Endothelial cell of umbilical vein (primary cell): ENCODE results near the gene CYBA. TPM values are rescaled to one million over a fixed set of nuclear protein-coding genes. Genes with fewer than 3 reads are reported as not detected.

Experiments
- BruUV-seq: library from RNA; stranded (reverse); fragments of 400-500 nt; replicated peaks from 2 replicates; lab custom pipeline; 2021; lab: Mats Ljungman, UMichigan
- CTCF ChIA-PET: fragments of 300-600, 350-600 bp; sonication (Branson Sonifier 250); formaldehyde crosslinking; loops from one replicate; lab custom pipeline; 2021; ENCODE audit warnings: antibody characterized with exemption, inconsistent platforms; lab: Charles Lee
- POLR2A ChIA-PET: fragments of 300-600, 350-600 bp; sonication (Branson Sonifier 250); formaldehyde crosslinking; loops from one replicate; lab custom pipeline; 2021; ENCODE audit warnings: antibody characterized with exemption, inconsistent platforms; lab: Charles Lee
- DNase-seq: peaks from one replicate; pipeline ENCODE4 v3.0.0-alpha.2; 2011; ENCODE audit warnings: low read depth, low spot score
- FAIRE-seq: peaks from 2 replicates; lab custom pipeline; 2011; peaks lifted over from hg19 to GRCh38; lab: Jason Lieb, UNC
- H2AFZ ChIP-seq: 2 replicates; pipeline ENCODE4 v1.6.0; 2012; ENCODE audit warnings: low read depth, low read length, control low read depth, inconsistent platforms
- H3K27ac ChIP-seq: 2 replicates; pipeline ENCODE4 v1.5.1; 2011; ENCODE audit warnings: low read depth, mild to moderate bottlenecking, control low read depth, low read length, moderate library complexity; ENCODE audit not compliant: insufficient read depth
- H3K27me3 ChIP-seq, 2 experiments: 2 replicates each; pipeline versions ENCODE4 v1.6.0 to v1.6.1; 2011; ENCODE audit warnings: low read length in 2 of 2, mixed read lengths in 1 of 2; ENCODE audit not compliant: control insufficient read depth in 2 of 2, insufficient read depth in 2 of 2
- H3K36me3 ChIP-seq, 2 experiments: 2 replicates in 1 of 2; 3 replicates in 1 of 2; pipeline ENCODE4 v1.5.1; 2011; ENCODE audit warnings: low read length in 2 of 2, mild to moderate bottlenecking in 1 of 2, moderate library complexity in 1 of 2; ENCODE audit not compliant: control insufficient read depth in 2 of 2, insufficient read depth in 2 of 2; ENCODE audit errors: extremely low read depth in 1 of 2
- H3K4me1 ChIP-seq: 3 replicates; pipeline ENCODE4 v1.5.1; 2011; ENCODE audit warnings: mild to moderate bottlenecking, low read length; ENCODE audit not compliant: control insufficient read depth, insufficient read depth; ENCODE audit errors: extremely low read depth
- H3K4me2 ChIP-seq: 2 replicates; pipeline ENCODE4 v1.6.1; 2011; ENCODE audit warnings: low read length, control low read depth, mixed read lengths; ENCODE audit not compliant: insufficient read depth
- H3K4me3 ChIP-seq, 3 experiments: fragments of 200-600 bp in 1 of 3; sonication (generic), shearing (Covaris generic) in 1 of 3; replicated peaks in 1 of 3; 2 replicates each; pipeline ENCODE4 v1.5.1; 2011 to 2016; ENCODE audit warnings: control low read depth in 3 of 3, low read length in 3 of 3, mild to moderate bottlenecking in 2 of 3, inconsistent platforms in 1 of 3, low read depth in 1 of 3, moderate library complexity in 1 of 3; ENCODE audit not compliant: insufficient read depth in 1 of 3
- H3K79me2 ChIP-seq: 2 replicates; pipeline ENCODE4 v1.6.0; 2012; ENCODE audit warnings: low read length, inconsistent platforms; ENCODE audit not compliant: control insufficient read depth, insufficient read depth
- H3K9ac ChIP-seq: replicated peaks from 2 replicates; pipeline ENCODE3; 2011; ENCODE audit warnings: low read length, control low read depth; ENCODE audit not compliant: insufficient read depth; ENCODE audit errors: extremely low read depth
- H3K9me1 ChIP-seq: replicated peaks from 3 replicates; pipeline ENCODE4 v1.6.0; 2011; ENCODE audit warnings: mild to moderate bottlenecking, low read length; ENCODE audit not compliant: control insufficient read depth, insufficient read depth; ENCODE audit errors: extremely low read depth
- H3K9me3 ChIP-seq: replicated peaks from 2 replicates; pipeline ENCODE4 v1.5.1; 2012; ENCODE audit warnings: low read length, inconsistent platforms; ENCODE audit not compliant: control insufficient read depth, insufficient read depth
- H4K20me1 ChIP-seq: replicated peaks from 2 replicates; pipeline ENCODE3; 2011; ENCODE audit warnings: mild to moderate bottlenecking, low read length; ENCODE audit not compliant: control insufficient read depth, insufficient read depth; ENCODE audit errors: extremely low read depth
- EZH2 ChIP-seq: IDR thresholded peaks from 2 replicates; pipeline ENCODE4 v1.6.1; 2012; ENCODE audit warnings: borderline replicate concordance, low read depth, mild to moderate bottlenecking, moderate library complexity, low read length, inconsistent platforms; ENCODE audit not compliant: severe bottlenecking
- FOS ChIP-seq: IDR thresholded peaks from 2 replicates; pipeline ENCODE4 v1.6.1; 2011; ENCODE audit warnings: mild to moderate bottlenecking, low read length, moderate library complexity, borderline replicate concordance; ENCODE audit not compliant: insufficient read depth
- GATA2 ChIP-seq: IDR thresholded peaks from 2 replicates; pipeline ENCODE4 v1.7.0; 2011; ENCODE audit warnings: low read depth, mild to moderate bottlenecking, moderate library complexity, mixed read lengths, low read length; ENCODE audit not compliant: insufficient read length, insufficient read depth
- JUN ChIP-seq: IDR thresholded peaks from 2 replicates; pipeline ENCODE4 v1.6.1; 2011; ENCODE audit warnings: borderline replicate concordance, low read depth; ENCODE audit not compliant: insufficient read length, insufficient read depth
- MYC ChIP-seq: IDR thresholded peaks from one replicate; pipeline ENCODE4 v1.6.1; 2011; ENCODE audit warnings: mild to moderate bottlenecking, low read depth, low read length
- POLR2A ChIP-seq: IDR thresholded peaks from 2 replicates; pipeline ENCODE4 v1.6.1; 2012; ENCODE audit warnings: low read depth, mild to moderate bottlenecking, control low read depth, low read length
- POLR2AphosphoS5 ChIP-seq: IDR thresholded peaks from 2 replicates; pipeline ENCODE4 v1.6.1; 2012; ENCODE audit warnings: low read depth, mild to moderate bottlenecking, control low read depth, low read length, moderate library complexity; ENCODE audit not compliant: insufficient read depth
- dilution Hi-C: fragments of 300-500 bp; cut with MboI; formaldehyde crosslinking; loops from one replicate; pipeline ENCODE4 v1.15.0; 2019; ENCODE audit warnings: low sequenced_read_pairs; ENCODE audit not compliant: extremely low pct_ligation_motif_present
- intact Hi-C: fragments of 100-400 bp; cut with micrococcal nuclease; formaldehyde crosslinking; loops from one replicate; pipeline ENCODE4 v1.10.0; 2022
- polyA plus RNA-seq, 4 experiments: library from polyadenylated mRNA; depleted of rRNA in 3 of 4; stranded (reverse) in 3 of 4; unstranded in 1 of 4; fragments of >200 nt; gene quantifications; 2 replicates each; pipeline versions ENCODE4 v1.2.1 to v1.2.3, GENCODE V29; 2011 to 2012; ENCODE audit warnings: missing spikeins in 1 of 4
- total RNA-seq: library from RNA; stranded (reverse); gene quantifications from 2 replicates; pipeline ENCODE4 v1.2.3, GENCODE V29; 2021
- TF ChIP-seq, protein P1 (sequence below): IDR thresholded peaks from 2 replicates; pipeline ENCODE4 v1.6.1; 2011; ENCODE audit not compliant: insufficient read depth, insufficient read length
- TF ChIP-seq, protein P2 (sequence below), 2 donors: IDR thresholded peaks; 1 replicate in 1 of 2; 2 replicates in 1 of 2; pipeline ENCODE4 v1.5.1; 2011; ENCODE audit warnings: low read length in 2 of 2, mild to moderate bottlenecking in 2 of 2, moderate library complexity in 2 of 2, control low read depth in 1 of 2, inconsistent platforms in 1 of 2, low read depth in 1 of 2; ENCODE audit not compliant: insufficient read depth in 1 of 2; ENCODE audit errors: extremely low read depth in 1 of 2

CYBA gene
- total and polyA plus RNA-seq, 2 donors (not counting 3 experiments of a cell fraction or from before 2014, with no cell fraction given) = 37.0 to 77.3 TPM

DNA sequence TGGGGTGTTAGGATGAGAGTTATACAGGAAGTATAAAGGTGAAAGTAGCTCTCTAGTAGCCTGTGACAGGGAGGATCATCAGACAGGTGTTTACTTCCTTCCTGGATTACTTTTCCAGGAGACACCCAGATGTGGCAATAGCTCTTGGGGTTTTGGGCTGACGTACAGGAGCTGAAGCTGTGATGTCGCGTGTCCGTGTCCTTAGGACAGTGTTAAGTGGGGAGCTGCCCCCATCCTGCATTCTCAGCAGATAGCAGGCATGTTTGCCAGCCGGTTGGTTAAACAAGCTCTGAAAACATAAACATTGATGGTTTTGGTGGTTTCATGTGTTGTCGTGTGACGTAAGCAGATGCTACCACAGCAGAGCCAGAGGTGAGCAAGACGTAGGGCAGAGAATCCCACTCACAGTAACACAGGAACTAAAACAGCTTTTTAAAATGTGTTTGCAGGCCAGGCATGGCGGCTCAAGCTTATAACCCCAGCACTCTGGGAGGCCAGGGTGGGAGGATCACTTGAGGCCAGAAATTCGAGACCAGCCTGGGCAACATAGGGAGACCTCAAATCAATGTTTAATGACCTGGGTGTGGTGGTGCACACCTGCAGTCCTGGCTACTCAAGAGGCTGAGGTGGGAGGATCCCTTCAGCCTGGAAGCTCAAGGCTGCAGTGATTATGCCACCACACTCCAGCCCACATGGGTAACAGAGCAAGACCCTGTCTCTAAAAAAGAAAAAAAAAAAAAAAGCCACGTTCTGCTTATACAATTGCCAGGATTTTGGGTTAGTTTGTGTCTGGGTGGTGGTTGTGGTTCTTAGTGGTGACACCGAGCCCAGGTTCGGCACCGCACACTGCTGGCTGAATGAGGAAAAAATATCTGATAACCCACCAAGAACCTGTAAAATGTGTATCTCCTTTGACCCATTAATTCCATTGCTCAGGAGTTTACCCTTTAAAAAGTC is 30.7 kb downstream of the CYBA start:
- no TSS peak for BruUV-seq
- POLR2A ChIA-PET = no interaction called here

More for the DNA sequence above, 30.7 kb downstream of the CYBA start:
- no peak overlapping the region for H3K4me3 ChIP-seq
- no peak overlapping the region for H3K4me2 ChIP-seq
- H3K9me1 ChIP-seq = no peaks in the 10 kb centered on the region
- peaks cover 4% of the 10 kb centered on the region for H3K79me2 ChIP-seq
- intact Hi-C loops = no loop called here
- CTCF ChIA-PET = interaction anchor here (1.2 to 1.4 kb wide), 2 partner anchors 9 to 117 kb away, joined by 3 read pairs; no protein-coding TSS in a partner anchor
- no peaks in the 10 kb centered on the region for H3K9me3 ChIP-seq
- H4K20me1 ChIP-seq = no peaks in the 10 kb centered on the region
- TF ChIP-seq FOS (no peak), GATA2 (no peak), POLR2AphosphoS5 (no peak), MYC (no peak), EZH2 (no peak), JUN (no peak), POLR2A (no peak)
- TF ChIP-seq, protein P1, sequence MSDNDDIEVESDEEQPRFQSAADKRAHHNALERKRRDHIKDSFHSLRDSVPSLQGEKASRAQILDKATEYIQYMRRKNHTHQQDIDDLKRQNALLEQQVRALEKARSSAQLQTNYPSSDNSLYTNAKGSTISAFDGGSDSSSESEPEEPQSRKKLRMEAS = no peak
- TF ChIP-seq, protein P2, sequence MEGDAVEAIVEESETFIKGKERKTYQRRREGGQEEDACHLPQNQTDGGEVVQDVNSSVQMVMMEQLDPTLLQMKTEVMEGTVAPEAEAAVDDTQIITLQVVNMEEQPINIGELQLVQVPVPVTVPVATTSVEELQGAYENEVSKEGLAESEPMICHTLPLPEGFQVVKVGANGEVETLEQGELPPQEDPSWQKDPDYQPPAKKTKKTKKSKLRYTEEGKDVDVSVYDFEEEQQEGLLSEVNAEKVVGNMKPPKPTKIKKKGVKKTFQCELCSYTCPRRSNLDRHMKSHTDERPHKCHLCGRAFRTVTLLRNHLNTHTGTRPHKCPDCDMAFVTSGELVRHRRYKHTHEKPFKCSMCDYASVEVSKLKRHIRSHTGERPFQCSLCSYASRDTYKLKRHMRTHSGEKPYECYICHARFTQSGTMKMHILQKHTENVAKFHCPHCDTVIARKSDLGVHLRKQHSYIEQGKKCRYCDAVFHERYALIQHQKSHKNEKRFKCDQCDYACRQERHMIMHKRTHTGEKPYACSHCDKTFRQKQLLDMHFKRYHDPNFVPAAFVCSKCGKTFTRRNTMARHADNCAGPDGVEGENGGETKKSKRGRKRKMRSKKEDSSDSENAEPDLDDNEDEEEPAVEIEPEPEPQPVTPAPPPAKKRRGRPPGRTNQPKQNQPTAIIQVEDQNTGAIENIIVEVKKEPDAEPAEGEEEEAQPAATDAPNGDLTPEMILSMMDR (IDR thresholded peaks at IDR 0.05; ENCODE audit: extremely low read depth in 1 of 2, insufficient read depth in 1 of 2, low read depth in 1 of 2, low read length in 2 of 2) = no peak
- no peaks in the 10 kb centered on the region for H3K4me1 ChIP-seq
- FAIRE-seq (no peak), DNase-seq (no peak)
- H3K27me3 ChIP-seq = no peaks in the 10 kb centered on the region
- no peak overlapping the region for H2AFZ ChIP-seq
- H3K27ac ChIP-seq = no peak overlapping the region
- H3K9ac ChIP-seq = no peak overlapping the region
- dilution Hi-C loops = no loop called here
- H3K36me3 ChIP-seq = peaks cover 11 to 42% of the 10 kb centered on the region in 2 experiments
